GM12892 (cell line): ENCODE results near the gene CRKL.

ENCODE experiments used
- DNase-seq: peaks from one replicate; pipeline ENCODE4 v3.0.0; 2011; ENCODE audit not compliant: insufficient read length
- FAIRE-seq: peaks from 2 replicates; lab custom pipeline; 2011; peaks lifted over from hg19 to GRCh38; lab: Jason Lieb, UNC
- POLR2A ChIP-seq: IDR thresholded peaks from 2 replicates; pipeline ENCODE4 v1.6.1; 2011; ENCODE audit warnings: low read depth, low read length, control low read depth
- POLR2AphosphoS5 ChIP-seq: IDR thresholded peaks from 2 replicates; pipeline ENCODE4 v1.6.1; 2011; ENCODE audit warnings: low read depth, low read length, control low read depth
- TAF1 ChIP-seq: IDR thresholded peaks from 2 replicates; pipeline ENCODE4 v1.6.1; 2011; ENCODE audit warnings: low read depth, mild to moderate bottlenecking, control low read depth, low read length, borderline replicate concordance

The CRKL gene

DNA sequence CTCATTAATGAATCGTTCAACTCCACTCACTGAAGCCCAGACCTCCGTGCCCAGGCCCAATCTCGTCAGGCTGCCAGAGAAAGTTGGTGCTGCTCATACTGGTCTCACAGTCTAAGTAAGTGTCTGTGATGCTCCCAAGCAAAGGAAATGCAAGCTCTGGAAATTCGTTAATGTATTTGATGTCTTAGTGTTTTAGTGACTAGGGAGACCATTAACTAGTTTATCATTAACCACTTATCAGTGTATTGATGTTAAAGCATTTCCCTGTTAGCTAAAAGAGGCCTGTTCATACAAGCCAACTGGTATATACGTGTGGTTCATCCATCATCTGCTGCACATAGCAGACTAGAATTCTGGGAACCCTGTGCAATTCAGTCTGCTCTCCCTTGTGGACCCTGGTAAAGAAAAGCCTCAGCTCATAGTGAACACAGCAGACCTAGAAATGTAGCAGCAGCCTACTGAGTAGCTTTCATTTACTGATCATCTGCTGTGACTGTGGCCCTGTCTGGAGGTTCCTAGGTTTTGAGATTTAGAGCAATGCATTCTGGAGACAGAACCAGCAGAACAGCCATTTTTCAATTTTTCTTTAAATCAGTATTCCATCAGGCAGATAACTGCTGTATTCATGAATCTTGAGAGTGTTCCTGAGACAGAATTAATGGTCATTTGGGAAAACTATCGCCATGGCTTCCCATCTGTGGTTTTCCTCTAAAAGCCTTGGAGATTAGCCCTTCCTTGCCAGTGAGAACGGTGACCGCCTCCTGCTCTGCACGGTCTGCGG lies 34.1 kb downstream of the CRKL start:
- no peak for TF ChIP-seq POLR2AphosphoS5
- TF ChIP-seq POLR2A: no peak
- no peak for TF ChIP-seq TAF1
- FAIRE-seq: no peak
- DNase-seq: no peak

DNA sequence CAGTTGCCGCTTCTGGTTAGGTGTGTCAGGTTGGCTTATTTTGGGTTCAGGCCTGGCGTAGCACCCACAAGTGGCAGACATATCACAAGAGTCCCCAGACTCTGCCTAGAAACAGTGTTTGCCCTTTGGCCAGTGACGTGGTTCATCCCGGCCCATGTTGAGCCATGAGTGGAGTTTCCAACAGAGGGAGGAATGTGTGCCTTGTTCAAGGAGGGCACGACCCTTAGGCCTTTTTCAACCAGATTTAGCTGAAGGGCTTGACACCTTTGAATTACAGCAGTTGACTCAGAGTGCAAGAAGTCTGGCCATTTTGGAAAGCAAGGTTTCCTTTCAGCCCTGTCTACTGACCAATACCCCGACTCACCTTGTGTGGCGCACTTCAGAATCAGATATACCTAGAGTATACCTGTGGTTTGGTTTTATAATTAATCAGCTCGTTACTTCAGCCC lies 34.7 kb downstream of the CRKL start:
- no peak for FAIRE-seq
- TF ChIP-seq POLR2AphosphoS5: no peak
- TF ChIP-seq TAF1: no peak
- TF ChIP-seq POLR2A: no peak
- no peak for DNase-seq

DNA sequence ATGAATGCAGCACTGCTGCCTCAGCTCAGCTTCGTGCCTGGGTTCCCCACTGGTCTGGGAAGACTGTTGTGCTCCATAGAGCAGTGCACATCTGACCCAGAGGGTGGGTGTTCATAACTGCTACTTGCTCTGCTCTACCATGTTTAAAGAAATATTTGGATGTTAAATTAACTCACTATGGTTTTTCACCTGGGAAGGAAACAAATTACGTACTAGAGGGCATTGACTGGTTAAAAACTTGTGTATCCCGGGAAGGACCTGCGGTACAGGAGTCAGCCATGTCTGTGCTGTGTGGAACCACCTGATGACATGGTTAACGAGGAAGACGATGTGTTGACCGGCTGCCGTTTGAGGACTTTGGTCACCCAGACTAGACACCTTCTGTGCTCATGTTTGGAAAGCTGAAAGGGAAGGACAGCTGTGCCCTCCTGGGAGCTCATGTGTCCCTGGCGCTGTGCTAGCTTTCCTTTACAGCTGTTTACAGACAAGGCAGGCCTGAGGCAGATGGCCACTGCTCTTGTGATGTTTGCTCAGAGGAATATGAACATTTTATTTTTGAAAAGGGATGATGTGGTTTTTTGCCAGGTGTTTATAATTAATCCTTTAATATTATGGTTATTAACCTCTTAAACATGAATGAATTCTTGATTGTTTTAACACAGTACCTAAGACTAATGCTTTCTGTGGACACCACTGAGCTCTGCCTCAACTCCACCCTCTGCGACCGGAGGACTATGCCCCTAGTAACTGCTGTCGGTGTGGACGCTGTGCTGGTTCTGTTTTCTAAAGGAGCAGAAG lies 35.5 kb downstream of the CRKL start:
- TF ChIP-seq POLR2A (no peak), TAF1 (no peak), POLR2AphosphoS5 (no peak)
- no peak for DNase-seq
- FAIRE-seq: no peak

DNA sequence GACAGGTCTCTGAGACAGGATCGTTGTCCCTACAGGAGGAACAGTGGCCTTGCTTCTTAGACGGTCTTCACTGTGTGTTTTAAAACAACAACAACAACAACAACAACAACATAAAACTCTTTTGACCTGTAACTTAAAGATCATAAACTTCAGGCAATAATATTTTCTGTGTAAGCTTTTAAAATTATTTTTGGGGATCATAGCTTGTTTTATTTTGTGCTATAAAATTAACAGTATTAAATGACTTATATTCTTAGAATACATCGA lies 36.1 kb downstream of the CRKL start:
- FAIRE-seq (no peak), DNase-seq (no peak)
- TF ChIP-seq POLR2AphosphoS5 (no peak), TAF1 (no peak), POLR2A (no peak)

DNA sequence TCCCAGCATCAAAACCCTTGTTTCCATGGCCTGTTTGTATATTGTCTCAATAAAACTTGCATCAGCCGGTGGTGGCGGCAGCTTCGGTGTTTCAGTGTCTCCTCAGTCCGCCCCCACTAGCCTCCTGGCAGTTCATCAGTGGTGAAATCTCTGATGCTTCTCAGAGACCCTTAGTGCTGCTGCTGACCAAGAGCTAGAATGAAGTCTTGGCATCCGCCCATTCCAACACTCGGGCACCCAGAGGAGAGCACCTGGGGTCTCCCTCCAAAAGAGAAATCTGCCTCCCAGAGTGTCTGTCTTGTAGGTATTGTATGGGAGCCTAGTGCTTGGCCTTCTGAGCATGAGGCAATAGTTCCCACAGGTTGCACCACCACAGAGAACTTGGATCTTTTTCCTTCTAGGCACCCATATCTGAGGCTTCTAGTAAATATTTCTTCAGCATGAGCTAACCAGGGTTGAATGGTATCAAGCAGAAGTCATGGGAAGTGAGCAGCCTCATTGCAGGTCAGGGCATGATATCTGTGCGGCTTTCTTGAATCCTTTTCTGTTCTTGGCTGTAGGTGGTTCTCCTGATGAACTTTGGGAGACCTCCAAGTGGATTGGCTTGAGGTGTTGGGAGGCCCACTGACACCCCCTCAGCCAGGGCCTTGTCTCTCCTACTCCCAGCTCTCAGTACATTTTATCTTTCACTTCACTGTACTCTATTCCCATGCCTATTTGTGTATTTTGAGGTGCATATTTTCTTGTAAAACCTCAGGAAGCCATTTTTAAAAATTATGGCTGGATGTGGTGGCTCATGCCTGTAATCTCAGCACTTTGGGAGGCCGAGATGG lies 36.7 kb downstream of the CRKL start:
- no peak for DNase-seq
- TF ChIP-seq TAF1: no peak
- TF ChIP-seq POLR2AphosphoS5: no peak
- no peak for TF ChIP-seq POLR2A
- FAIRE-seq: no peak

DNA sequence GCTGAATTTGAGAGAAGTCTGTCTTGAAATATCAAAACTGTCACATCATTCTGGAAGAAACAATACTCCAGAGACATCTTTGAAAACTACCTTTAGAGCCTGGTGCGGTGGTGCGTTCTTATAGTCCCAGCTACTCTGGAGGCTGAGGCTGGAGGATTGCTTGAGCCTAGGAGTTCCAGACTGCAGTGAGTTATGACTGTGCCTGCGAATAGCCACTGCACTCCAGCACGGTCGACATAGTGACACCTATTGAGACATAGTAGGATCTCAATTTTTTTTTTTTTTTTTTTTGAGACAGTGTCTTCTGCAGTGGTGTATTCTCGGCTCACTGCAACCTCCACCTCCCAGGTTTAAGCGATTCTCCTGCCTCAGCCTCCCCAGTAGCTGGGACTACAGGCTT lies 38.3 kb downstream of the CRKL start:
- DNase-seq (no peak), FAIRE-seq (no peak)
- no peak for TF ChIP-seq POLR2A

DNA sequence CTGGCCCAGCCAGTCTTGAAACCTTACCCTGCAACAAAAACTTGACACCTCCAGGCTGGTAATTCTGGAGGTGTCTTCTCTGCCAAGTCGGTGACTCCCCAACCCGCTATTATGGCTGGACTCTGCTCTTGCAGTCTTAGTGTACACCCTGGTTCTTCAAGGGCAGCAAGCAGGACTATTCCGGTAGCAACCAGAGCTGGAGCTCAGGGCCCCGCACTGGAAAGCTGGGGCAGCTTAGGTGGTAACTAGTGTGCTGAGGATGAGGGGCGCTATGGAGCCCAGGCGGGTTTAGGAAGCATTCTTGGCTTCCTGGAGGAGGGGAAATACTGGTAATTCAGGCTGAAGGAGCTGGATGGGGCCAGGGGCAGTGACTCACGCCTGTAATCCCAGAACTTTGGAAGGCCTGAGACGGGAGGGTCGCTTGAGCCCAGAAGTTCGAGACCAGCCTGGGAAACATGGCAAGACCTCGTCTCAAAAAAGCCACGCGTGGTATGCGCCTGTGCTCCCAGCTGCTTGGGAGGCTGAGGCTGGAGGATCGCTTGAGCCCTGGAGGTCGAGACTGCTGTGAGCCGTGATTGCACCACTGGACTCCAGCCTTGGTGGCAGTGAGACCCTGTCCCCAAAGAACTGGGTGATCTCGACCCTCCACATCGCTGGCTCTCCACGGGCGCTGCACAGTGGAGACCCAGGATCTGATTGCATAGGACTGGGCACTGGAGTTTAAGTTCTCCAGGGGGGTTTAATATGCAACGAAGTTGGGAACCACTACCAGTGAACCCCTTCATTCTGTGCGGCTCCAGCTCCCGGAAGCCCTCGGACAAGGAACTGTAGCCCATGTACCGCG lies 39.3 kb downstream of the CRKL start:
- no peak for DNase-seq
- no peak for FAIRE-seq
- TF ChIP-seq POLR2AphosphoS5 (no peak), POLR2A (no peak), TAF1 (no peak)

DNA sequence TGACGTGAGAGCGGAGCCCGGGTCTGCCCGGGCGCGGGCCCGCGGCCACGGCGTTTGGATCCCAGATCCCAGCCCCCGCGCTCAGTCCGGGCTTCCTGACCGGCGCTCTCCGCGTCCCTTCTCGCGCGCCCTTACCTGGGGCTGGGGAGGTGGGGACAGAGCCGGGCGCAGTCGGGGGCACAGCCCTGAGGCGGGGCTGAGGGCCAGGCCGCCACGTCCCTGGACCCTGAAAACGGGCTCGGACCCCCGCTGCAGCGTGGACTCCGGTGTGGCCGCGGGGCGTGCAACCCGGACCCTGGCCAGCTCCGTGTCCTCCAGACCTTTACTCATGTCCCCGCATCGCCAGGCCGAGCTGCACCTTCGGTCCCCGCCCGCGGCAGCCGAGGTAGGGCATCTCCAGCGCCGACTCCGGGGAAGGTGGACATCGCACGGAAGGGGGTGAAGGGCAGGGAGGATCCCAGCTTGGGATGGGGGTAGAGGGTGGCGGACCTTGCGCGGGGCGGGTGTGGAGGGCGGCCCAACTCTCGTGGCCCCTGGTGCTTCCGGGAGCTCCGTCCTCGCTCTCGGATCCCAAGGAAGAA lies 40.0 kb downstream of the CRKL start:
- no peak for DNase-seq
- no peak for FAIRE-seq
- TF ChIP-seq TAF1 (no peak), POLR2A (no peak), POLR2AphosphoS5 (no peak)

DNA sequence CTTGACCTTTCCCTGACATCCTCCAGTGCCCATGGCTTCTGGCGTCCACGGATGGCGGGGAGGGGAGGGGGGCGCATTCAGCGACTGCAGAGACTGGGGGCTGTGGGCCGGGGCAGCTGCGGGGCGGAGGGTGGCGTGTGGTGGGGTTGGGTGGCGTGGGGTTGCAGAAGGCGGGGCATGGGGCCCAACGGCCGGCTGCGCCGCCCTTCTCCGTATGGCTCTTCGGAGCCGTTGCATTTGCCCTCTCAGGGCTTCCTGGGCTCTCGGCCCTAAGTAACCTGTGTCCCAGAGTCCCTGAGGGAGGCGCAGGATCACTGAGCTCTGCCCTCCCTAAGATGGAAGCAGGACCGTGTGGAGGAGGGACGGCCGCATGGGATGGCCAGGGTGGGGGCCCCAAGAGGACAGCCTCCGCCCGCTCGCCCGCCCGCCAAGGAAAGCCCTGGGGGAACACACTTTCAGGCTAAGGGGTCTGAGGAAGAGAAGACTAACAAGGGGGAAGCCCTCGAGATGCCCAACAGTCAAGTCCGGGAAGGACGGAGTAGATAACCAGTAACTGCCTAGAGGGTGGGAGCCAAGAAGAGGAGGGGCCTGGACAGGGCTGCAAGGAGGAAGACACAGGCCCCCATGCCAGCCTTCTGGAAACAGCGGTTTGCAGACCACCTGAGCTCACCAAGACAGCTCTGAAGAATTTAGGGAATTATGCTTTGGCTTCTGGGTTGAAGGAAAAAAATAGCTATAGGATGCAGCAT lies 40.6 kb downstream of the CRKL start:
- TF ChIP-seq POLR2AphosphoS5 (no peak), POLR2A (no peak), TAF1 (no peak)
- FAIRE-seq (no peak), DNase-seq (no peak)

DNA sequence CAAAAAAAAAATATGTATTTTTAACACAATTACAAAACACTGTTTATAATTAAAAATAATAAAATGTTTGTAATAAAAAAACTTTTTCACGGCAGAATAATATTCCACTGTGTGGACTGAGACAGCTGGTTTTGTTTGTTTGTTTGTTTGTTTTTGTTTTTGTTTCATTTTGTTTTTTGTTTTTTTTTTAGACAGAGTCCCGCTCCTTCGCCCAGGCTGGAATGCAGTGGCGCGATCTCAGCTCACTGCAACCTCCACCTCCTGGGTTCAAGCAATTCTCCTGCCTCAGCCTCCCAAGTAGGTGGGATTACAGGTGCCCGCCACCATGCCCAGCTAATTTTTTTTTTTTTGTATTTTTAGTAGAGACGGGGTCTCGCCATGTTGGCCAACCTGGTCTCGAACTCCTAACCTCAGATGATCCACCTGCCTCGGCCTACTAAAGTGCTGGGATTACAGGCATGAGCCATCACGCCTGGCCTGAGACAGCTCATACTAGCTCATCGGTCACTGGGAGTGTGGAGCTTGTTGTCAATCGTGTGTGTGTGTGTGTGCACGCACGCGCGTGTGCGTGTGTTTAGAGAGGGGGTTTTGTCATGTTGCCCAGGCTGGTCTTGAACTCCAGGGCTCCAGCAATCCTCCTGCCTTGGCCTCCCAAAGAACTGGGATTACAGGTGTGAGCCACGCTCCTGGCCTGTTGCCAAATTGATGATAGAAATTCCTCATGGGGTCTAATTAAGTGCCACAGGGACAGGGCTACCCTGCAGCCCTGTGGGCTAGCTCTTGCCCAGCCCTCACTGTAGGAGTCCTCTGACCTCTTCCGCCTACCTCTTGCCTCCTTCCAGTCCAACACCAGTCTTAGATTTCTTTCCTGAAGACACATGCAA lies 42.6 kb downstream of the CRKL start:
- no peak for FAIRE-seq
- DNase-seq: no peak
- TF ChIP-seq TAF1 (no peak), POLR2AphosphoS5 (no peak), POLR2A (no peak)
